Measurements from ENCODE around the gene CENPN.

The CENPN gene

DNA sequence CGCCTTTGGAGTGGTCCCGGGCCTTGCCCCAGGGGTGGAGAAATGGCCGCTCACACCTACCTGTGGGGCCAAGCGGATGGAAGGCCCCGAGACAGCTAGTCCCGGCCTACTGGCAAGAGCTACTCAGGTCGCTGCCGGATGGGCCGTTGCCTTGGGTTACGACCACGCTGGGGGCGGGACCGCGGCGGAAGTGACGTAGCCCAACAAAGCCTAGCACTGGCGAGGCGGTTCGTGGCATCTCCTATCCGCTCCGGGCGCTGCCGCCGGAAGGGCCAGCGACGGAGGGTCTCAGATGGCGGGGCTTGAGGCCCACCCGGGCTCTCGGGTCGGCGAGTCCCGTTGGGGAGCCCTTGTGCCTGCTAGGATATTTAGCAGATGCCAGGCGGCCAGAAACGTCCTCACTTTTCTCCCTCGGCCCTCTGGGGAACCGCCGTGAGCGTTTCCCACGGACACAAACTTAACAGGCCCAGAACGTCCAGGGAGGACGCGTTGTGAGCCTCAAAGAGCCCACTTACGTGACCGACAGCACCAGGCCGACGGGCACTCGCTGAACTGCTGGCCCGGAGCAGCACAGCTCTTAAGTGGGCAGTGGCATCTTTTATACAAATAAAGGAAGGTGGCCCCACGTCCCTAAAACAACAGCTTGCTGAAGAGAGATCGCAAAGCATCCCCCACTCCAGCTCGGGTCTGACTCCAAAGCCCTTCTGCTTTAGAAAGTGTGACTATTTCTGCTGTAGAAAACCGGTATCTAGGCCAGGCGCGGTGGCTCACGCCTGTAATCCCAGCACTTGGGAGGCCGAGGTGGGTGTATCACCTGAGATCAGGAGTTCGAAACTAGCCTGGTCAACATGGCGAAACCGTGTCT lies 70.3 kb downstream of the CENPN start, which contains the start of gene C16orf46:
TSS of gene C16orf46 (minus strand) at position 163 of the 865 bp plus-strand sequence. CDS start 13,283 bp downstream, outside the sequence.
- peak; percentile 94 to 96 for DNase-seq (ENCODE audit: low read depth in 2 of 2)

DNA sequence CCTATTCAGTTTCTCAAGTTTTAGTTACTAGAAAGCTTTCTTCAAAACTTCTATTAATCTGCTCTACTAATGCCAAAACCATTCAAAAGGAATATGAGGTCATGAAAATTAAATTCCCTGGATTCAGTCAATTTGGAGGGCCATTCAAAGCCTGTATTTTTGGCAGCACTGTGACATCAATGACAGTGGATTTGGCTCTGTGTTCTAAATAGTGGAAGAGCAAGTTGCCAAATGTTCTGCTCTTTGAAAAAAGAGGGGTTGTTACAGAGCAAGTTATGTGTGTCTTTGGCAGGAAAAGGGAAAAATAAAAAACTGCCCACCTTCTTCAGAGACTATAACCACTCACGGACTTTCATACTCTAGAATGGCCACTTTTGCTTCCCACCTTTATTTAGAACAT lies 73.2 kb downstream of the CENPN start:
- DNase-seq (ENCODE audit: low read depth in 2 of 2): no peak

DNA sequence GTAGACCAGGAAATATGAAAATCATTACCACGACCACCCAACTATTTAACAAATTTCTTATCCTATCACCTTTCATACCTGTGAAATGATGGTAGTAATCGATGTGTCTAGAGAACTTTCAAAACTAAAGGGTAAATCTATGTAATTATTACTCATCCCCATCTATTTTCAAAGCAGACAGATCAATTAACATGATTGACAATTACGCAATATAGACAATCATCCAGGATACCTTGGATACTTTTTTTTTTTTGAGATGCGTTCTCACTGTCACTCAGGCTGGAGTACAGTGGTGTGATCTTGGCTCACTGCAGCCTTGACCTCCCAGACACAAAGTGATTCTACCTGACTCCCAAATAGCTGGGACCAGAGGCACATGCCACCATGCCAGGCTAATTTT lies 74.0 kb downstream of the CENPN start:
- DNase-seq (ENCODE audit: low read depth in 2 of 2): no peak

All from activated CD8-positive, alpha-beta memory T cell treated with anti-CD3 and anti-CD28 coated beads for 4 hours (primary cell).